Heart left ventricle (tissue), 13 donors: ENCODE measurements around the gene EYS.

Experiments
- CTCF ChIP-seq, 12 donors: fragments of 200-600 bp; sonication (generic) in 4 of 12; IDR thresholded peaks; one replicate each; pipeline versions ENCODE4 v1.5.0 to v1.8.0; 2018 to 2022; ENCODE audit warnings: antibody characterized with exemption in 12 of 12, mild to moderate bottlenecking in 5 of 12
- POLR2A ChIP-seq, 2 donors: fragments of 450-650 bp; IDR thresholded peaks; one replicate each; pipeline ENCODE4 v1.6.1; 2017; ENCODE audit warnings: antibody characterized with exemption in 2 of 2, mild to moderate bottlenecking in 2 of 2, moderate library complexity in 2 of 2
- donor health status: ischemic (EF 13 %, LVEDD 7.1; RV severe dilation, severe dysfunction).
- donor health status: DM: no; HTN: yes; CAD: no.
- donor health status: DM: no; HTN: no; CAD: no.
- donor health status: ischemic (EF 25% LVEDD 6.9; RV normal size, moderate dysfunction).
- donor health status: ischemic (EF 25% LVEDD 5.7; RV mildly dilated, moderate dysfunction).
- donor health status: ischemic (EF 35%, LVEDD 5.7; RV mildly dilated, moderate dysfunction).
- donor health status: nonischemic (EF 11% LVEDD 7.7; RV severe dilation, severe dysfunction).
- donor health status: DM: yes; HTN: yes; CAD: no.
- donor health status: PGD.
- donor health status: ischemic (EF 29% LVEDD 5.4; RV normal size, mild dysfunction).
- donor health status: nonischemic (EF 23%, LVEDD 6.1; RV moderate dilation, normal function).

GRCh38 chr6:65189236-65189881 lies 517.7 kb downstream of the EYS start:
- no peak for TF ChIP-seq CTCF (IDR thresholded peaks at IDR 0.05)
- TF ChIP-seq POLR2A (IDR thresholded peaks at IDR 0.05), result no peak
